ENCODE measurements around the gene PCDHGB7.
A peak's percentile ranks its signal among the peaks of the same experiment; 100 is the strongest.
"Not testable (repeated sequence)": the region's sequence is repeated elsewhere in the genome, so short reads cannot be mapped to it uniquely, and the experiment has no call there.

DNA sequence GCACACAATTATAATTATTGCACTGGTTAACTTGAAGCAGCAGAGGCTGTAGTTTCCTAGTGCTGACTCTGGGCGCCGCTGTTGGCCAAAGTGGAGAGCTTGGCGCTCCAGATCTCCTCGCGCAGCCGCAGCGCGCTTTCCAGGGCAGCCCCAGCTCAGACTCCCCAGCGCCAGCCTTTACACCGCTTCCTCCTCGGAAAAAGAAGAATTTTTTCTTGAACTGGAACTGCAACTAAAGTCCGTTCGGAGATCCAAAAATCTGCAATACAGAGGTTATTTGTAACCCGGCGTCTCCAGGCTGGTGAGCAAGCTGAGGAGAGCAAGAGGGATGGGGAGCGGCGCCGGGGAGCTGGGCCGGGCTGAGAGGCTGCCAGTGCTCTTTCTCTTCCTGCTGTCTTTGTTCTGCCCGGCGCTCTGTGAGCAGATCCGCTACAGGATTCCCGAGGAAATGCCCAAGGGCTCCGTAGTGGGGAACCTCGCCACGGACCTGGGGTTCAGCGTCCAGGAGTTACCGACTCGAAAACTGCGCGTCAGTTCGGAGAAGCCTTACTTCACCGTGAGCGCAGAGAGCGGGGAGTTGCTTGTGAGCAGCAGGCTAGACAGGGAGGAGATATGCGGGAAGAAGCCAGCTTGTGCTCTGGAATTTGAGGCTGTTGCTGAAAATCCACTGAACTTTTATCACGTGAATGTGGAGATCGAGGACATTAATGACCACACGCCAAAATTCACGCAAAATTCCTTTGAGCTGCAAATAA, 29.7 kb upstream of the PCDHGB7 start, which contains the start of gene PCDHGB4:
- not testable (repeated sequence) for TF ChIP-seq POLR2A (IDR thresholded peaks at IDR 0.05)
- TF ChIP-seq, protein P1, sequence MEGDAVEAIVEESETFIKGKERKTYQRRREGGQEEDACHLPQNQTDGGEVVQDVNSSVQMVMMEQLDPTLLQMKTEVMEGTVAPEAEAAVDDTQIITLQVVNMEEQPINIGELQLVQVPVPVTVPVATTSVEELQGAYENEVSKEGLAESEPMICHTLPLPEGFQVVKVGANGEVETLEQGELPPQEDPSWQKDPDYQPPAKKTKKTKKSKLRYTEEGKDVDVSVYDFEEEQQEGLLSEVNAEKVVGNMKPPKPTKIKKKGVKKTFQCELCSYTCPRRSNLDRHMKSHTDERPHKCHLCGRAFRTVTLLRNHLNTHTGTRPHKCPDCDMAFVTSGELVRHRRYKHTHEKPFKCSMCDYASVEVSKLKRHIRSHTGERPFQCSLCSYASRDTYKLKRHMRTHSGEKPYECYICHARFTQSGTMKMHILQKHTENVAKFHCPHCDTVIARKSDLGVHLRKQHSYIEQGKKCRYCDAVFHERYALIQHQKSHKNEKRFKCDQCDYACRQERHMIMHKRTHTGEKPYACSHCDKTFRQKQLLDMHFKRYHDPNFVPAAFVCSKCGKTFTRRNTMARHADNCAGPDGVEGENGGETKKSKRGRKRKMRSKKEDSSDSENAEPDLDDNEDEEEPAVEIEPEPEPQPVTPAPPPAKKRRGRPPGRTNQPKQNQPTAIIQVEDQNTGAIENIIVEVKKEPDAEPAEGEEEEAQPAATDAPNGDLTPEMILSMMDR (IDR thresholded peaks at IDR 0.05): peak in 1 of 7 experiments; percentile 13
